Endothelial cell of umbilical vein (primary cell): ENCODE results near the gene MAP1S. TPM values are rescaled to one million over a fixed set of nuclear protein-coding genes. Genes with fewer than 3 reads are reported as not detected.

ENCODE experiments used
- BruUV-seq: library from RNA; stranded (reverse); fragments of 400-500 nt; replicated peaks from 2 replicates; lab custom pipeline; 2021; lab: Mats Ljungman, UMichigan
- CTCF ChIA-PET: fragments of 300-600, 350-600 bp; sonication (Branson Sonifier 250); formaldehyde crosslinking; loops from one replicate; lab custom pipeline; 2021; ENCODE audit warnings: antibody characterized with exemption, inconsistent platforms; lab: Charles Lee
- POLR2A ChIA-PET: fragments of 300-600, 350-600 bp; sonication (Branson Sonifier 250); formaldehyde crosslinking; loops from one replicate; lab custom pipeline; 2021; ENCODE audit warnings: antibody characterized with exemption, inconsistent platforms; lab: Charles Lee
- DNase-seq: peaks from one replicate; pipeline ENCODE4 v3.0.0-alpha.2; 2011; ENCODE audit warnings: low read depth, low spot score
- FAIRE-seq: peaks from 2 replicates; lab custom pipeline; 2011; peaks lifted over from hg19 to GRCh38; lab: Jason Lieb, UNC
- H2AFZ ChIP-seq: 2 replicates; pipeline ENCODE4 v1.6.0; 2012; ENCODE audit warnings: low read depth, low read length, control low read depth, inconsistent platforms
- H3K27ac ChIP-seq: 2 replicates; pipeline ENCODE4 v1.5.1; 2011; ENCODE audit warnings: low read depth, mild to moderate bottlenecking, control low read depth, low read length, moderate library complexity; ENCODE audit not compliant: insufficient read depth
- H3K27me3 ChIP-seq, 2 experiments: 2 replicates each; pipeline versions ENCODE4 v1.6.0 to v1.6.1; 2011; ENCODE audit warnings: low read length in 2 of 2, mixed read lengths in 1 of 2; ENCODE audit not compliant: control insufficient read depth in 2 of 2, insufficient read depth in 2 of 2
- H3K36me3 ChIP-seq, 2 experiments: 2 replicates in 1 of 2; 3 replicates in 1 of 2; pipeline ENCODE4 v1.5.1; 2011; ENCODE audit warnings: low read length in 2 of 2, mild to moderate bottlenecking in 1 of 2, moderate library complexity in 1 of 2; ENCODE audit not compliant: control insufficient read depth in 2 of 2, insufficient read depth in 2 of 2; ENCODE audit errors: extremely low read depth in 1 of 2
- H3K4me1 ChIP-seq: 3 replicates; pipeline ENCODE4 v1.5.1; 2011; ENCODE audit warnings: mild to moderate bottlenecking, low read length; ENCODE audit not compliant: control insufficient read depth, insufficient read depth; ENCODE audit errors: extremely low read depth
- H3K4me2 ChIP-seq: 2 replicates; pipeline ENCODE4 v1.6.1; 2011; ENCODE audit warnings: low read length, control low read depth, mixed read lengths; ENCODE audit not compliant: insufficient read depth
- H3K4me3 ChIP-seq, 3 experiments: fragments of 200-600 bp in 1 of 3; sonication (generic), shearing (Covaris generic) in 1 of 3; replicated peaks in 1 of 3; 2 replicates each; pipeline ENCODE4 v1.5.1; 2011 to 2016; ENCODE audit warnings: control low read depth in 3 of 3, low read length in 3 of 3, mild to moderate bottlenecking in 2 of 3, inconsistent platforms in 1 of 3, low read depth in 1 of 3, moderate library complexity in 1 of 3; ENCODE audit not compliant: insufficient read depth in 1 of 3
- H3K79me2 ChIP-seq: 2 replicates; pipeline ENCODE4 v1.6.0; 2012; ENCODE audit warnings: low read length, inconsistent platforms; ENCODE audit not compliant: control insufficient read depth, insufficient read depth
- H3K9ac ChIP-seq: replicated peaks from 2 replicates; pipeline ENCODE3; 2011; ENCODE audit warnings: low read length, control low read depth; ENCODE audit not compliant: insufficient read depth; ENCODE audit errors: extremely low read depth
- H3K9me1 ChIP-seq: replicated peaks from 3 replicates; pipeline ENCODE4 v1.6.0; 2011; ENCODE audit warnings: mild to moderate bottlenecking, low read length; ENCODE audit not compliant: control insufficient read depth, insufficient read depth; ENCODE audit errors: extremely low read depth
- H3K9me3 ChIP-seq: replicated peaks from 2 replicates; pipeline ENCODE4 v1.5.1; 2012; ENCODE audit warnings: low read length, inconsistent platforms; ENCODE audit not compliant: control insufficient read depth, insufficient read depth
- H4K20me1 ChIP-seq: replicated peaks from 2 replicates; pipeline ENCODE3; 2011; ENCODE audit warnings: mild to moderate bottlenecking, low read length; ENCODE audit not compliant: control insufficient read depth, insufficient read depth; ENCODE audit errors: extremely low read depth
- EZH2 ChIP-seq: IDR thresholded peaks from 2 replicates; pipeline ENCODE4 v1.6.1; 2012; ENCODE audit warnings: borderline replicate concordance, low read depth, mild to moderate bottlenecking, moderate library complexity, low read length, inconsistent platforms; ENCODE audit not compliant: severe bottlenecking
- FOS ChIP-seq: IDR thresholded peaks from 2 replicates; pipeline ENCODE4 v1.6.1; 2011; ENCODE audit warnings: mild to moderate bottlenecking, low read length, moderate library complexity, borderline replicate concordance; ENCODE audit not compliant: insufficient read depth
- GATA2 ChIP-seq: IDR thresholded peaks from 2 replicates; pipeline ENCODE4 v1.7.0; 2011; ENCODE audit warnings: low read depth, mild to moderate bottlenecking, moderate library complexity, mixed read lengths, low read length; ENCODE audit not compliant: insufficient read length, insufficient read depth
- JUN ChIP-seq: IDR thresholded peaks from 2 replicates; pipeline ENCODE4 v1.6.1; 2011; ENCODE audit warnings: borderline replicate concordance, low read depth; ENCODE audit not compliant: insufficient read length, insufficient read depth
- MYC ChIP-seq: IDR thresholded peaks from one replicate; pipeline ENCODE4 v1.6.1; 2011; ENCODE audit warnings: mild to moderate bottlenecking, low read depth, low read length
- POLR2A ChIP-seq: IDR thresholded peaks from 2 replicates; pipeline ENCODE4 v1.6.1; 2012; ENCODE audit warnings: low read depth, mild to moderate bottlenecking, control low read depth, low read length
- POLR2AphosphoS5 ChIP-seq: IDR thresholded peaks from 2 replicates; pipeline ENCODE4 v1.6.1; 2012; ENCODE audit warnings: low read depth, mild to moderate bottlenecking, control low read depth, low read length, moderate library complexity; ENCODE audit not compliant: insufficient read depth
- dilution Hi-C: fragments of 300-500 bp; cut with MboI; formaldehyde crosslinking; loops from one replicate; pipeline ENCODE4 v1.15.0; 2019; ENCODE audit warnings: low sequenced_read_pairs; ENCODE audit not compliant: extremely low pct_ligation_motif_present
- intact Hi-C: fragments of 100-400 bp; cut with micrococcal nuclease; formaldehyde crosslinking; loops from one replicate; pipeline ENCODE4 v1.10.0; 2022
- polyA plus RNA-seq, 4 experiments: library from polyadenylated mRNA; depleted of rRNA in 3 of 4; stranded (reverse) in 3 of 4; unstranded in 1 of 4; fragments of >200 nt; gene quantifications; 2 replicates each; pipeline versions ENCODE4 v1.2.1 to v1.2.3, GENCODE V29; 2011 to 2012; ENCODE audit warnings: missing spikeins in 1 of 4
- total RNA-seq: library from RNA; stranded (reverse); gene quantifications from 2 replicates; pipeline ENCODE4 v1.2.3, GENCODE V29; 2021
- TF ChIP-seq, protein P1 (sequence below): IDR thresholded peaks from 2 replicates; pipeline ENCODE4 v1.6.1; 2011; ENCODE audit not compliant: insufficient read depth, insufficient read length
- TF ChIP-seq, protein P2 (sequence below), 2 donors: IDR thresholded peaks; 1 replicate in 1 of 2; 2 replicates in 1 of 2; pipeline ENCODE4 v1.5.1; 2011; ENCODE audit warnings: low read length in 2 of 2, mild to moderate bottlenecking in 2 of 2, moderate library complexity in 2 of 2, control low read depth in 1 of 2, inconsistent platforms in 1 of 2, low read depth in 1 of 2; ENCODE audit not compliant: insufficient read depth in 1 of 2; ENCODE audit errors: extremely low read depth in 1 of 2

The MAP1S gene
- total and polyA plus RNA-seq, 2 donors (not counting 3 experiments of a cell fraction or from before 2014, with no cell fraction given) = 94.8 to 143 TPM

DNA sequence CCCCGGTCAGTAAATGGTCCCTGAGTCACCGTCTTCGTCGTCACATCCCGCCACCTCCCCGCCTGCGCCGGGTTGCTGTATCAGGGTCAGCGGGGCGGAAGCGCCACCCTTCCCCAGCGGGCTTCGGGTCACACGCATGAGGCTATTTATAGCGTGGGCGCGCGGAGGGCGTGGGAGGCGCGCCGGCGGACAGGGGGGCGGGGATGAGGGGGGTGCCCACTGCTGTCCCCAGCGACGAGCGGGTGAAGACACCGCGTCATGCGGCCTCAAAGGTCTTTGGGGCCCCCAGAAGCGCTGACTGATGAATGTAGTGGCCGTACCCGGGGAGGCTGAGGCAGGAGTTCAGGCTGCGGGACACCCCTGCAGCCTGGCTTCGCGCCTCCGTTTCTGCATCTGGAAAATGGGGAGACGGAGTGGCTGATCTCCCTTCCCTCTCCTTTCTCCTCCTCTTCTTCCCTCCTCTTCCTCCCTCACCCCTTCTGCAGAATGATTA, 39.0 kb upstream of the MAP1S start:
- H3K9ac ChIP-seq = no peak overlapping the region
- DNase-seq (peak; percentile 74), FAIRE-seq (peak; percentile 62)
- H3K4me3 ChIP-seq = no peak overlapping the region
- H3K27ac ChIP-seq = no peak overlapping the region
- peaks cover 16% of the 10 kb centered on the region for H3K4me1 ChIP-seq
- H3K4me2 ChIP-seq = peak overlapping the region; percentile 53
- peak overlapping the region; percentile 28 for H2AFZ ChIP-seq
- dilution Hi-C loops = no loop called here
- no peaks in the 10 kb centered on the region for H3K9me3 ChIP-seq
- H3K27me3 ChIP-seq = peaks cover 0 to 4% of the 10 kb centered on the region in 2 experiments
- no TSS peak for BruUV-seq
- ChIA-PET CTCF (no interaction called here), POLR2A (no interaction called here)
- TF ChIP-seq POLR2A (no peak), MYC (no peak), POLR2AphosphoS5 (peak; percentile 72), FOS (peak; percentile 54), EZH2 (no peak), GATA2 (no peak), JUN (peak; percentile 37)
- TF ChIP-seq, protein P1, sequence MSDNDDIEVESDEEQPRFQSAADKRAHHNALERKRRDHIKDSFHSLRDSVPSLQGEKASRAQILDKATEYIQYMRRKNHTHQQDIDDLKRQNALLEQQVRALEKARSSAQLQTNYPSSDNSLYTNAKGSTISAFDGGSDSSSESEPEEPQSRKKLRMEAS = no peak
- TF ChIP-seq, protein P2, sequence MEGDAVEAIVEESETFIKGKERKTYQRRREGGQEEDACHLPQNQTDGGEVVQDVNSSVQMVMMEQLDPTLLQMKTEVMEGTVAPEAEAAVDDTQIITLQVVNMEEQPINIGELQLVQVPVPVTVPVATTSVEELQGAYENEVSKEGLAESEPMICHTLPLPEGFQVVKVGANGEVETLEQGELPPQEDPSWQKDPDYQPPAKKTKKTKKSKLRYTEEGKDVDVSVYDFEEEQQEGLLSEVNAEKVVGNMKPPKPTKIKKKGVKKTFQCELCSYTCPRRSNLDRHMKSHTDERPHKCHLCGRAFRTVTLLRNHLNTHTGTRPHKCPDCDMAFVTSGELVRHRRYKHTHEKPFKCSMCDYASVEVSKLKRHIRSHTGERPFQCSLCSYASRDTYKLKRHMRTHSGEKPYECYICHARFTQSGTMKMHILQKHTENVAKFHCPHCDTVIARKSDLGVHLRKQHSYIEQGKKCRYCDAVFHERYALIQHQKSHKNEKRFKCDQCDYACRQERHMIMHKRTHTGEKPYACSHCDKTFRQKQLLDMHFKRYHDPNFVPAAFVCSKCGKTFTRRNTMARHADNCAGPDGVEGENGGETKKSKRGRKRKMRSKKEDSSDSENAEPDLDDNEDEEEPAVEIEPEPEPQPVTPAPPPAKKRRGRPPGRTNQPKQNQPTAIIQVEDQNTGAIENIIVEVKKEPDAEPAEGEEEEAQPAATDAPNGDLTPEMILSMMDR (IDR thresholded peaks at IDR 0.05; ENCODE audit: extremely low read depth in 1 of 2, insufficient read depth in 1 of 2, low read depth in 1 of 2, low read length in 2 of 2) = no peak
- H3K79me2 ChIP-seq = no peaks in the 10 kb centered on the region
- intact Hi-C loops = no loop called here
- no peaks in the 10 kb centered on the region for H4K20me1 ChIP-seq
- H3K36me3 ChIP-seq = no peaks in the 10 kb centered on the region
- no peaks in the 10 kb centered on the region for H3K9me1 ChIP-seq
